CD1c-positive myeloid dendritic cell (primary cell): Measurements from ENCODE around the gene PSMD1.

Source experiments
- DNase-seq: peaks from one replicate; pipeline ENCODE4 v3.0.0-alpha.2; 2016; ENCODE audit errors: extremely low spot score

The PSMD1 gene

GRCh38 chr2:231034291-231034882 is 22.3 kb upstream of the PSMD1 start:
- DNase-seq = no peak

DNA sequence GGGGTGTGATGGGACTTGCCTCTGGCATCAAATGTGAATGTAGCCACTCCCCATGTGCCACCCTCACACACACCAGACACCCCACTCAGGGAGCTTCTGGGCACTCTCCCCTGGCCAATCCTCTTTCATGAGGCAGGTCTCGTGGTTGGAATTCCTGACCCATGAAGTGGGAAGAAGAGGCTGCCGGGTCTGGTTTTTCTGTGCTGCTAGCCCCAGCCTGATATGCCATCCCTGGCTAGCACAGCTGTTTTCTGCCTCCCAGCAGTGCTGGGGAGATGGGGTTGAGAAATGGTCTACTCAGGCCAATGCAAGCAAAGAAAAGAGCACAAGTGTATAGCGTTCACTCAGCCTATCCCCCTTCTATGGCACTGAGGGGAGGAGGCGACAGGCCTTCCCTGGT is 20.5 kb upstream of the PSMD1 start:
- no peak for DNase-seq

DNA sequence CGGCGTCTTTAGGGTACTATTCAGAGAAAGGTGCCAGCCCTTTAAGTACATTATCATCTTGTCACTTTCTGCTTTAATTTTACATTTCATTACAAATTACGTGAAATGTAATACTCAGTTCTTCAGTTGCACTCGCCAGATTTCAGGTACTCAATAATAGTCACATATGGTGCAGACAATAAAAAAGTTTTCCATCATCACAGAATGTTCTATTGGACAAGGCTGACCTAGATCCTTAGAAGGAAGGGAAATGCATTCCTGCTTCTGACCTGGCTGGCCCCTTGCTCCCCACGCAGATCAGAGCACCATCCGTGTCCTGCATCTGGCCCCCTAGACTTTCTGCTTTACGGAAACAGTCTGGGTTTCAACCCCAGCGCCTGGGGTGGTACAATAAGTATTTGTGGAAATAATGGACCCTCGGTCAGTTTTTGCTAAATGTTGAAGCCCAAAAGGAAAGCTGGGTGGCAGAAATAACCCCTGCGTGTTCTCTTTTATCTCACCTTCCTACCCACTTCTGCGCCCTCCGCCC is 20.0 kb upstream of the PSMD1 start:
- no peak for DNase-seq

DNA sequence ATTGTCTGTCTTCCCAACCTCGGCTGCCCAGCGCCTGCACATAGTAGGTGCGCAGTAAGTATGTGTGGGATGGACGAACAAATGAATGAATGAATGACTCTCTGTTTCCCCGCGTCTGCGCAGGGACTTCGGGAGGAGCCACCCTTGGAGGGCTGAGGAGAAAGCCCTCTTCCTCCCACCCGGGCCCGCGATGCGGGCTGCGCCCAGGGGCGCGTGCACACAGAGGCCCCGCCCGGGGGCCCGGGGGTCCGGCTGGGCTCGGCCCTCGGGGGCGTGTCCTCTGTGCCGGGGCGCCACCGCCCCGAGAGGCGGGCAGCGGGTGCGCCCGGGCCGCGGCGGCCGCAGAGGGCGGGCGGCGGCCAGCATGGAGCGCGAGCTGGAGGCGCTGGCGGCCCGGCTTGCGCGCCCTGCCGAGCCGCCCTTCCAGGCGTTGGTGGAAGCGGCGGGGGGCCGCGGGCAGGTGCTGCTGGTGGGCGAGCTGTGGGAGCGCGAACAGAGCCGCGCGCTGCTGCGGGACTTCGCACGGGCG is 19.4 kb upstream of the PSMD1 start, which contains the start of gene C2orf72:
C2orf72 (plus strand) TSS at position 322 of the 529 bp plus-strand sequence; CDS start at position 365, 43 bp downstream.
- no peak for DNase-seq

DNA sequence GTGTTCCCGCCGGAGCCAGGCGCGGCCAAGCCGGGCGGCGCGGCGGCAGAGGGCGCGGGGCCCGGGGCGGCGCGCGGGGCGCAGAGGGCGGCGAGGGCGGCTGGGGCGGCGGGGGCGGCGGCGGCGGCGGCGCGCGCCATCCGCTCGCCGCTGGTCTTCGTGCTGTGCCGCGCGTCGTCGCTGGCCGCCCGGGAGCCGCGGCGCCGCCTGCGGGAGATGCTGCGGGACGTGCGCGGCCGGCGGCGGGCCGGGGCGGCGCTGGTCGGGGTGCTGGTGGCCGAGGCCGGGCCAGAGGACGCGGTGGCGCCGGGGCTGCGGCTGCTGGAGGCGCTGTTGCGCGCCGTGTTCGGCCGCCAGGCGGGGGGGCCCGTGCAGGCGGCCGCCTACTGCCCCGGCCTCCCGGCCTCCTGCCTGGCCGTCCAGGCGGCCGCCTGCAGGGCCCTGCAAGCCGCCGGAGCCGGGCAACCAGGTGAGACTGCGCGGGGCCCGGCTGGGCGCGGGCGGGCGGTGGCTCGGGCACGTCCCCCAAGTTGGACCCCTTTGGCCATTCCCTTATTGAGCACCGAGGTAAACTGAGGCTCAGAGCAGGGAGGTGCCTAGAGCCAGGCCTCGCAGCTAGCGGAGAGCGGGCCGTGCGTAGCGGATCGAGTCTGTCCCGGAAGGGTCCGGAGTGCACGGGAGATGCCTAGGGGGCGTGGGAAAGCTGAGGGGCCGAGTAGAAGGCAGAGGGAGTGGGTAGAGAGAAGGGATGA is 18.8 kb upstream of the PSMD1 start:
- DNase-seq = no peak

DNA sequence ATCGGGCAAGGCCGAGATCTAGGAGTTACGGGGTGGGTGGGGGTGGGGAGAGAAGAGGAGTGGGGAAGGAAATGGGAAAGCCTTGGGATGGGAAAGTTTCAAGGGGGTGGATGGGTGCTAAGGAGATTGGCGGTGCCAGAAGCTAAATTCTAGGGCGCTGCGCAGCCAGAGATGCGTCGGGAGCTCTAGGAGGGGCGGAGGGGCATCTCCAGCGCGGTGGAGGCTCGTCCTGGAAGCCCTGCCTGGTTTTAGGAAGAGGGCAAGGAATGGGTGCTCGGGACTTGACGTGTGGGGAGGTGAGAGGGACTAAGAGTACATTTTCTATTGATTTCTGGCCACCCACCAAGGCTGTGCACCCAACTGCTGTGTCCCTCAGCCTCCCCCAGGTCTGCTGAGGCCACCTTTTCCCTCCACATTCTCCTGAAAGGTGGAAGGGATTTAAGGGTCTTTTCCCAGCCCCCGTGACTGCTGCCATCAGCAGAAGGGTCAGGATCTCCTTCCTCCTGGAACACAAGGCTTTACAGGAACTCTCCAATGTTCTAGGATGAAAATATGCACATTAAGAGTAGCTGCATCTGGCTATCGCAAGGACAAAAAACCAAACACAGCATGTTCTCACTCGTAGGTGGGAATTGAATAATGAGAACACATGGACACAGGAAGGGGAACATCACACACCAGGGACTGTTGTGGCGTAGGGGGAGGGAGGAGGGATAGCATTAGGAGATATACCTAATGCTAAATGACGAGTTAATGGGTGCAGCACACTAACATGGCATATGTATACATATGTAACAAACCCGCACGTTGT is 18.0 kb upstream of the PSMD1 start:
- no peak for DNase-seq

GRCh38 chr2:231039294-231039664 is 17.4 kb upstream of the PSMD1 start:
- DNase-seq = no peak

DNA sequence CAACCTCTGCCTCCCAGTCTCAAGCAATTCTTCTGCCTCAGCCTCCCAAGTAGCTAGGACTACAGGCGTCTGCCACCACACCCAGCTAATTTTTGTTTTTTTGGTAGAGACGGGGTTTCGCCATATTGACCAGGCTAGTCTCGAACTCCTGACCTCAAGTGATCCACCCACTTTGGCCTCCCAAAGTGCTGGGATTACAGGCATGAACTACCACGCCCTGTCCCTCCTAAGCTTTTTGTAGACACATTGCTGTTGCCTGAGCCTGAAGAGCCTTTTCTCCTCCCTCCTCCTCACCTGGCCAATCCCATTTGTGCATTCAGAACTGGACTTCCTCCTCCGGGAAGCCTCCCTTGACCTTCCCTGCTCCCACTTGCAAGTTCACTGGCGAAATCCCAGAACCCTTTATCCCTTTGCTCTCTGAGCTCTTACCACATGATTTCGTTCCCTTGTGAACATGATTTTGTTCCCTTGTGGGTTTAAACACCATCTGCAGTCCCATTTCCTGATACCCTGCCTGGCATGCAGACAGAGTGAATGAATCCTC is 16.8 kb upstream of the PSMD1 start:
- no peak for DNase-seq

DNA sequence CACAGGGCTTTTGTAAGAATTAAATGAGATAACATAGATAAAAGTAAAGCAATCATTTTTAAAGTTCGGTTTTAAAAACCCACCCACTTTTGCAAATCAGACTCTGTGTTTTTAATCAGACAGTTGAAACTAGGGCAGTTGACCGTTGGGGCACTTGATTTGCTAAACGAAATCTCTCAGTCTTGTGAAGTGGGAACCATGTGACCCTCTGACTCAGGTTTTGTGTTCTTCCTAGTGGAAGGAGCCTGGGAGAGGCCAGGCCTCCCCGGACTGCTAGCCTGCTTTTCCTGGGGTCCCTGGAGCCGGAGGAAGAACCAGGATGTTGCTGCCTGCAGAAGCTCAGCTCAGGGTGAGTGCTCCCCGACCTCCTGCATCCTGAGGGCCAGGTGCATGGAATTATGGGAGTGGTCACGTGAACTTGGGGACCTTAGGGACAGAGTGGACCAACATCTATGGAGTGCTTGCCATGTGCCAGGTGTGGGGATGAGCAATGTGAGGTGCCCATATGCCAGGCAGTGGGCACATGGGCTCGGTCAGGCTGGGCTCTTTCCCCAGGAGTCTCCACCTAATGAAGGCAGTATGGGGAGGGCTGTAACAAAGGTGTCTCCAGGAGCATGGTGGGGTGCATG is 15.5 kb upstream of the PSMD1 start:
- no peak for DNase-seq

DNA sequence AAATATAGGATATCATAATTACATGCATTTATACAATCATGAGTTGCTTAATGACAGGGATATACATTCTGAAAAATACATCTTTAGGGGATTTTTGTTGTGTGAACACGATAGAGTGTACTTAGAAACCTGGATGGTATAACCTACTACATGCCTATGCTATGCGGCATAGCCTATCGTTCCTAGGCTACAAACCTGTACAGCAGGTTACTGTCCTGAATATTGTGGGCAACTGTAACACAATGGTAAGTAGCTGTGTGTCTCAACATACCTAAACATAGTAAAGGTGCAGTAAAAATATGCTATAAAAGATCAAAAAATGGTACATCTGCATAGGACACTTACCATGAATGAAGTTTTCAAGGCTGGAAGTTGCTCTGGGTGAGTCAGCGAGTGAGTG is 12.9 kb upstream of the PSMD1 start:
- DNase-seq = no peak

GRCh38 chr2:231046916-231047273 is 9.8 kb upstream of the PSMD1 start:
- no peak for DNase-seq

DNA sequence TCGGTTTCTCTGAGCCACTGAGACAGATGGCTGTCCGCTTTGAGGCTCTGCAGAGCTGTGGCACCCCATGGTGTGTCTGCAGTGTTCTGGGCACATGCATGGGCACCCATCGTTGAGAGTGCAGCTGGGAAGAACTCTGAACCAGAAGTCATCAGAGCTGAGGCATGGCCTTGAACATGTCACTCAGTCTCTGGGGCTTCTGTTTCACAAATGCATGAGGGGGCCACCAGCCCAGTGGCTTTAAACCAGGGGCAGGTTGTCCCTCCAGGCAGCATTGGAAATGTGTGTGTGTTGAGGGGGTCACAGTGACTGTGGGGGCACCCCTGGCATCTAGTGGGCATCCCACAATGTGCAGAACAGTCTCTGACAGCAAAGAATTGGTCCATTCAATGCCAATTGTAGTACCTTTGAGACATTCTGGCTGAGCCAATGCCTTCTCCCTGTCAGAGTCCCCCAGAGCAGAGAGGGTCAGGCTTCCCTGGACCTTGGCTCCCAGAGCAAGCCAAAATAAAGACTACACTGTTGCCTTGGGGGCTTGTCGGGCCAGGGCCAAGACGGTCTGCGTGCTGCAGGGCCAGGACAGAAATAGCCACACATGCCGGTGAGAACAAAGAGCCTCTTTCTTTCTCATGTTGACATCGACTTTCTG is 9.3 kb upstream of the PSMD1 start:
- DNase-seq = no peak

GRCh38 chr2:231047923-231048915 is 8.4 kb upstream of the PSMD1 start:
- no peak for DNase-seq

GRCh38 chr2:231049286-231050017 is 7.2 kb upstream of the PSMD1 start:
- no peak for DNase-seq

- no peak for DNase-seq
These were observed 6.4 kb upstream of the PSMD1 start for GRCh38 chr2:231050018-231050901.

DNA sequence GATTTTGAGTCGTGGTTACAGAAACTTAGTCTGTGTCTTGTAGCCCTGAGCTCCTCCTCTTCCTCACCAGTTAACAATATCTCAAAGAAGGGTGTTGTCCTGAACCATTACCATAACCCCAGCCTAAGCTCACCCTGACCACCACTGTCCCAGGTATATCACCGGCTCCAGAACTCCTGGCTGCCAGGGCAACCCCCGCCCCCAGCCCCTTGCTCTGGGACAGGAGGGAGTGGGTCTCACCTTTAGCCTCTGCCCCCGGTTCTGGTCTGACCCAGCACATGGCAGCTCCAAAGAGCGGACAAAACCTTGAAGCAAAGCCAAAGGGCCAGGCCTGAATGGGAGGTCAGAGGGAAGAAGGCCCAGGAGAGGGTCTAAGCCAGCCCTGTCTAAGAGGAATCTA is 5.6 kb upstream of the PSMD1 start:
- no peak for DNase-seq

GRCh38 chr2:231052494-231053451 is 3.9 kb upstream of the PSMD1 start:
- peak; percentile 91 for DNase-seq
